GM21447 (cell line): ENCODE results near the gene ADAMTS7.
"Not testable (repeated sequence)": the region's sequence is repeated elsewhere in the genome, so short reads cannot be mapped to it uniquely, and the experiment has no call there.

Source experiments
- ATAC-seq: cut with Tn5 transposase; IDR thresholded peaks from one replicate; pipeline ENCODE4 v1.9.1; 2021; ENCODE audit not compliant: unreplicated experiment

ADAMTS7 gene

GRCh38 chr15:78811124-78811824, at the start of gene ADAMTS7:
Gene ADAMTS7, minus strand, starts transcription at chr15:78811464. Its CDS starts 244 bp downstream, at chr15:78811220.
- ATAC-seq: peak; percentile 74

GRCh38 chr15:78859971-78860719, 48.9 kb upstream of the ADAMTS7 start:
- ATAC-seq: peak; percentile 69

- ATAC-seq: no peak
These were observed 44.5 kb upstream of the ADAMTS7 start for GRCh38 chr15:78855746-78856145.

GRCh38 chr15:78854833-78855372, 43.6 kb upstream of the ADAMTS7 start:
- ATAC-seq: no peak

- no peak for ATAC-seq
These were observed 42.2 kb upstream of the ADAMTS7 start for GRCh38 chr15:78853500-78853899.

GRCh38 chr15:78850941-78851755, 39.9 kb upstream of the ADAMTS7 start:
- no peak for ATAC-seq

- no peak for ATAC-seq
These were observed 39.1 kb upstream of the ADAMTS7 start for GRCh38 chr15:78850352-78850751.

- ATAC-seq: not testable (repeated sequence)
These were observed 36.2 kb upstream of the ADAMTS7 start for GRCh38 chr15:78847387-78847906.

GRCh38 chr15:78846906-78847305, 35.6 kb upstream of the ADAMTS7 start:
- ATAC-seq: not testable (repeated sequence)

GRCh38 chr15:78842519-78842918, 31.3 kb upstream of the ADAMTS7 start:
- peak; percentile 46 for ATAC-seq

- ATAC-seq: peak; percentile 42
These were observed 30.6 kb upstream of the ADAMTS7 start for GRCh38 chr15:78841891-78842290.

GRCh38 chr15:78841376-78841706, 30.1 kb upstream of the ADAMTS7 start:
- ATAC-seq: no peak

- ATAC-seq: no peak
These were observed 29.6 kb upstream of the ADAMTS7 start for GRCh38 chr15:78840661-78841375.

GRCh38 chr15:78839151-78839550, 27.9 kb upstream of the ADAMTS7 start:
- ATAC-seq: not testable (repeated sequence)

GRCh38 chr15:78838489-78838888, 27.2 kb upstream of the ADAMTS7 start:
- ATAC-seq: no peak

GRCh38 chr15:78837543-78837942, 26.3 kb upstream of the ADAMTS7 start:
- no peak for ATAC-seq

- ATAC-seq: no peak
These were observed 25.9 kb upstream of the ADAMTS7 start for GRCh38 chr15:78837131-78837530.

GRCh38 chr15:78836333-78836732, 25.1 kb upstream of the ADAMTS7 start:
- no peak for ATAC-seq

- ATAC-seq: no peak
These were observed 20.3 kb upstream of the ADAMTS7 start for GRCh38 chr15:78831229-78832207.
